Panc1 (cell line): Measurements from ENCODE around the gene PITPNB. TPM values are rescaled to one million over a fixed set of nuclear protein-coding genes. Genes with fewer than 3 reads are reported as not detected.

Source experiments
- ATAC-seq: fragments of 200-7000 bp; cut with Tn5 transposase; 2 replicates; pipeline ENCODE4 v1.9.1; 2020; ENCODE audit warnings: mild to moderate bottlenecking, moderate library complexity
- BruUV-seq: library from RNA; stranded (reverse); fragments of 400-500 nt; replicated peaks from 2 replicates; lab custom pipeline; 2021; lab: Mats Ljungman, UMichigan
- CTCF ChIA-PET: fragments of 300-600 bp; sonication (Branson Sonifier 250); formaldehyde crosslinking; loops from one replicate; lab custom pipeline; 2022; ENCODE audit warnings: antibody characterized with exemption; lab: Charles Lee
- POLR2A ChIA-PET: fragments of 300-600 bp; sonication (Branson Sonifier 250); formaldehyde crosslinking; loops from one replicate; lab custom pipeline; 2022; ENCODE audit warnings: antibody characterized with exemption; lab: Charles Lee
- DNase-seq: peaks from one replicate; pipeline ENCODE4 v3.0.0-alpha.2; 2010; ENCODE audit warnings: low read depth, low spot score
- H3K27ac ChIP-seq: 2 replicates; pipeline ENCODE4 v1.5.1; 2011; ENCODE audit warnings: mild to moderate bottlenecking, low read length, inconsistent platforms
- H3K27me3 ChIP-seq: fragments of 200-500 bp; sonication (Bioruptor generic); 2 replicates; pipeline ENCODE4 v1.6.0; 2014; ENCODE audit warnings: low read length, inconsistent platforms; ENCODE audit not compliant: control insufficient read depth, insufficient read depth
- H3K36me3 ChIP-seq: fragments of 200-500 bp; sonication (Bioruptor generic); 2 replicates; pipeline ENCODE4 v1.5.1; 2014; ENCODE audit warnings: inconsistent platforms, mild to moderate bottlenecking, low read length, moderate library complexity; ENCODE audit not compliant: control insufficient read depth, insufficient read depth
- H3K4me1 ChIP-seq: 2 replicates; pipeline ENCODE4 v1.5.1; 2011; ENCODE audit warnings: inconsistent platforms, mild to moderate bottlenecking, low read length, moderate library complexity; ENCODE audit not compliant: control insufficient read depth, insufficient read depth
- H3K4me3 ChIP-seq, 2 experiments: 2 replicates each; pipeline ENCODE4 v1.5.1; 2011 to 2012; ENCODE audit warnings: low read depth in 2 of 2, low read length in 2 of 2, mild to moderate bottlenecking in 2 of 2, inconsistent platforms in 1 of 2, moderate library complexity in 1 of 2
- H3K9me3 ChIP-seq: fragments of 200-500 bp; sonication (Bioruptor generic); 2 replicates; pipeline ENCODE4 v1.5.1; 2014; ENCODE audit warnings: low read depth, mild to moderate bottlenecking, inconsistent platforms, low read length, moderate library complexity; ENCODE audit not compliant: control insufficient read depth, insufficient read depth
- POLR2AphosphoS5 ChIP-seq: IDR thresholded peaks from 2 replicates; pipeline ENCODE4 v1.6.1; 2012; ENCODE audit warnings: mild to moderate bottlenecking, low read depth, low read length, moderate library complexity
- SIN3A ChIP-seq: IDR thresholded peaks from 2 replicates; pipeline ENCODE4 v1.6.1; 2012; ENCODE audit warnings: low read depth, mild to moderate bottlenecking, low read length, moderate library complexity, borderline replicate concordance; ENCODE audit not compliant: insufficient read depth
- TCF7L2 ChIP-seq: IDR thresholded peaks from 2 replicates; pipeline ENCODE4 v1.6.1; 2011; ENCODE audit warnings: mild to moderate bottlenecking, low read depth, low read length, inconsistent platforms
- in situ Hi-C: cut with HindIII; loops from 2 replicates; pipeline ENCODE4 v1.10.0; 2016; ENCODE audit warnings: low sequenced_read_pairs, low pct_unique_long_range_greater_than_20kb
- intact Hi-C: fragments of 100-400 bp; cut with micrococcal nuclease; formaldehyde crosslinking; loops from one replicate; pipeline ENCODE4 v1.10.0; 2022; ENCODE audit not compliant: unreplicated experiment
- total RNA-seq: library from RNA; stranded (reverse); gene quantifications from one replicate; pipeline ENCODE4 v1.2.1, GENCODE V29; 2021; ENCODE audit not compliant: unreplicated experiment
- TF ChIP-seq, protein P1 (sequence below), 2 experiments: IDR thresholded peaks; 2 replicates each; pipeline ENCODE4 v1.6.1; 2011 to 2012; ENCODE audit warnings: low read depth in 2 of 2, control low read depth in 1 of 2, low read length in 1 of 2, mild to moderate bottlenecking in 1 of 2, moderate library complexity in 1 of 2; ENCODE audit not compliant: insufficient read depth in 1 of 2
- TF ChIP-seq, protein P2 (sequence below): fragments of 450-650 bp; IDR thresholded peaks from 2 replicates; pipeline ENCODE4 v1.5.1; 2017; ENCODE audit warnings: mild to moderate bottlenecking

Gene PITPNB
- total RNA-seq, 1 experiment from 2014 or later = 67.0 TPM

GRCh38 chr22:27905653-27906052 lies 13.4 kb downstream of the PITPNB start:
- DNase-seq (no peak), ATAC-seq (no peak)
- in situ Hi-C loops = no loop called here
- intact Hi-C loops = no loop called here
- Histone ChIP-seq H3K4me1 (no peaks in the 10 kb centered on the region), H3K27ac (no peak overlapping the region), H3K27me3 (no peaks in the 10 kb centered on the region), H3K9me3 (no peaks in the 10 kb centered on the region), H3K36me3 (peaks cover 18% of the 10 kb centered on the region; the same call in 1 of the 2 replicates), H3K4me3 (no peak overlapping the region)
- POLR2A ChIA-PET = no interaction called here
- CTCF ChIA-PET = no interaction called here
- TF ChIP-seq POLR2AphosphoS5 (no peak), TCF7L2 (no peak), SIN3A (no peak)
- TF ChIP-seq, protein P1, sequence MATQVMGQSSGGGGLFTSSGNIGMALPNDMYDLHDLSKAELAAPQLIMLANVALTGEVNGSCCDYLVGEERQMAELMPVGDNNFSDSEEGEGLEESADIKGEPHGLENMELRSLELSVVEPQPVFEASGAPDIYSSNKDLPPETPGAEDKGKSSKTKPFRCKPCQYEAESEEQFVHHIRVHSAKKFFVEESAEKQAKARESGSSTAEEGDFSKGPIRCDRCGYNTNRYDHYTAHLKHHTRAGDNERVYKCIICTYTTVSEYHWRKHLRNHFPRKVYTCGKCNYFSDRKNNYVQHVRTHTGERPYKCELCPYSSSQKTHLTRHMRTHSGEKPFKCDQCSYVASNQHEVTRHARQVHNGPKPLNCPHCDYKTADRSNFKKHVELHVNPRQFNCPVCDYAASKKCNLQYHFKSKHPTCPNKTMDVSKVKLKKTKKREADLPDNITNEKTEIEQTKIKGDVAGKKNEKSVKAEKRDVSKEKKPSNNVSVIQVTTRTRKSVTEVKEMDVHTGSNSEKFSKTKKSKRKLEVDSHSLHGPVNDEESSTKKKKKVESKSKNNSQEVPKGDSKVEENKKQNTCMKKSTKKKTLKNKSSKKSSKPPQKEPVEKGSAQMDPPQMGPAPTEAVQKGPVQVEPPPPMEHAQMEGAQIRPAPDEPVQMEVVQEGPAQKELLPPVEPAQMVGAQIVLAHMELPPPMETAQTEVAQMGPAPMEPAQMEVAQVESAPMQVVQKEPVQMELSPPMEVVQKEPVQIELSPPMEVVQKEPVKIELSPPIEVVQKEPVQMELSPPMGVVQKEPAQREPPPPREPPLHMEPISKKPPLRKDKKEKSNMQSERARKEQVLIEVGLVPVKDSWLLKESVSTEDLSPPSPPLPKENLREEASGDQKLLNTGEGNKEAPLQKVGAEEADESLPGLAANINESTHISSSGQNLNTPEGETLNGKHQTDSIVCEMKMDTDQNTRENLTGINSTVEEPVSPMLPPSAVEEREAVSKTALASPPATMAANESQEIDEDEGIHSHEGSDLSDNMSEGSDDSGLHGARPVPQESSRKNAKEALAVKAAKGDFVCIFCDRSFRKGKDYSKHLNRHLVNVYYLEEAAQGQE (IDR thresholded peaks at IDR 0.05; ENCODE audit: insufficient read depth in 1 of 2, low read depth in 2 of 2, low read length in 1 of 2) = no peak
- BruUV-seq = no TSS peak

GRCh38 chr22:27903805-27904473 lies 15.1 kb downstream of the PITPNB start:
- CTCF ChIA-PET = no interaction called here
- Histone ChIP-seq H3K36me3 (peaks cover 23% of the 10 kb centered on the region; the same call in 1 of the 2 replicates), H3K9me3 (no peaks in the 10 kb centered on the region), H3K27me3 (no peaks in the 10 kb centered on the region), H3K4me1 (no peaks in the 10 kb centered on the region), H3K27ac (no peak overlapping the region), H3K4me3 (no peak overlapping the region)
- in situ Hi-C loops (no loop called here), intact Hi-C loops (no loop called here)
- DNase-seq (no peak), ATAC-seq (no peak)
- TF ChIP-seq, protein P2, sequence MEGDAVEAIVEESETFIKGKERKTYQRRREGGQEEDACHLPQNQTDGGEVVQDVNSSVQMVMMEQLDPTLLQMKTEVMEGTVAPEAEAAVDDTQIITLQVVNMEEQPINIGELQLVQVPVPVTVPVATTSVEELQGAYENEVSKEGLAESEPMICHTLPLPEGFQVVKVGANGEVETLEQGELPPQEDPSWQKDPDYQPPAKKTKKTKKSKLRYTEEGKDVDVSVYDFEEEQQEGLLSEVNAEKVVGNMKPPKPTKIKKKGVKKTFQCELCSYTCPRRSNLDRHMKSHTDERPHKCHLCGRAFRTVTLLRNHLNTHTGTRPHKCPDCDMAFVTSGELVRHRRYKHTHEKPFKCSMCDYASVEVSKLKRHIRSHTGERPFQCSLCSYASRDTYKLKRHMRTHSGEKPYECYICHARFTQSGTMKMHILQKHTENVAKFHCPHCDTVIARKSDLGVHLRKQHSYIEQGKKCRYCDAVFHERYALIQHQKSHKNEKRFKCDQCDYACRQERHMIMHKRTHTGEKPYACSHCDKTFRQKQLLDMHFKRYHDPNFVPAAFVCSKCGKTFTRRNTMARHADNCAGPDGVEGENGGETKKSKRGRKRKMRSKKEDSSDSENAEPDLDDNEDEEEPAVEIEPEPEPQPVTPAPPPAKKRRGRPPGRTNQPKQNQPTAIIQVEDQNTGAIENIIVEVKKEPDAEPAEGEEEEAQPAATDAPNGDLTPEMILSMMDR = no peak
- TF ChIP-seq POLR2AphosphoS5 = no peak
- TF ChIP-seq TCF7L2 = no peak
- TF ChIP-seq SIN3A = no peak
- TF ChIP-seq, protein P1 (IDR thresholded peaks at IDR 0.05; ENCODE audit: insufficient read depth in 1 of 2, low read depth in 2 of 2, low read length in 1 of 2) = no peak
- BruUV-seq = no TSS peak
- POLR2A ChIA-PET = no interaction called here
